Measurements from ENCODE around the gene CCDC192.

DNA sequence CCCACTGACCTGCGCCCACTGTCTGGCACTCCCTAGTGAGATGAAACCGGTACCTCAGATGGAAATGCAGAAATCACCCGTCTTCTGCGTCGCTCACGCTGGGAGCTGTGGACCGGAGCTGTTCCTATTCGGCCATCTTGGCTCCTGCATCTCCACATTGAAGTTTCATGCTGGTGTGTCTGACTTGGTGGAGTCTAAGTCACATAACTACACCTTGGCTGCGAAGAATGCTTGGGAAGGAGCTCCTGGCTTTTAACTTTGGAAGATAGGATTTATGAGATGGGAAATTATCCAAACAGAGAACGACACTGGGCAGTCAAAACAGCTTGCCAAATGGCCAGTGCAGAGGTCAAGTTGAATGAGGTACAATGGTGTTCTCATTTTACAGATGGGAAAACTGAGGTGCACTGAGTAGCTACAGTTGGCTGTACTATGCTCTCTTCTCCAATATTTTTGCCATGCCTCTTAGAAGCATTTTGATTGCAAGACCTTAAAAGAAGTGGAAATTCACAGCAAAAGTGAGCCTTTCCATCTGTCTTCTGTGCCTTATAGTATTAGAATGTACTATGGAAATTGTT is 36.7 kb downstream of the CCDC192 start:
- TF ChIP-seq POLR2AphosphoS5 (IDR thresholded peaks at IDR 0.05) (no peak), POLR2A (IDR thresholded peaks at IDR 0.05) (no peak)
- TF ChIP-seq, protein P1, sequence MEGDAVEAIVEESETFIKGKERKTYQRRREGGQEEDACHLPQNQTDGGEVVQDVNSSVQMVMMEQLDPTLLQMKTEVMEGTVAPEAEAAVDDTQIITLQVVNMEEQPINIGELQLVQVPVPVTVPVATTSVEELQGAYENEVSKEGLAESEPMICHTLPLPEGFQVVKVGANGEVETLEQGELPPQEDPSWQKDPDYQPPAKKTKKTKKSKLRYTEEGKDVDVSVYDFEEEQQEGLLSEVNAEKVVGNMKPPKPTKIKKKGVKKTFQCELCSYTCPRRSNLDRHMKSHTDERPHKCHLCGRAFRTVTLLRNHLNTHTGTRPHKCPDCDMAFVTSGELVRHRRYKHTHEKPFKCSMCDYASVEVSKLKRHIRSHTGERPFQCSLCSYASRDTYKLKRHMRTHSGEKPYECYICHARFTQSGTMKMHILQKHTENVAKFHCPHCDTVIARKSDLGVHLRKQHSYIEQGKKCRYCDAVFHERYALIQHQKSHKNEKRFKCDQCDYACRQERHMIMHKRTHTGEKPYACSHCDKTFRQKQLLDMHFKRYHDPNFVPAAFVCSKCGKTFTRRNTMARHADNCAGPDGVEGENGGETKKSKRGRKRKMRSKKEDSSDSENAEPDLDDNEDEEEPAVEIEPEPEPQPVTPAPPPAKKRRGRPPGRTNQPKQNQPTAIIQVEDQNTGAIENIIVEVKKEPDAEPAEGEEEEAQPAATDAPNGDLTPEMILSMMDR (IDR thresholded peaks at IDR 0.05): no peak
